Neural progenitor cell (in vitro differentiated cells): ENCODE results near the gene PDE6D. TPM values are rescaled to one million over a fixed set of nuclear protein-coding genes. Genes with fewer than 3 reads are reported as not detected.

ENCODE experiments used
- DNase-seq: peaks from one replicate; pipeline ENCODE4 v3.0.0-alpha.2; 2016; ENCODE audit warnings: low spot score
- H2AFZ ChIP-seq: fragments of 200-600 bp; sonication (generic); replicated peaks from 2 replicates; pipeline ENCODE4 v1.6.1; 2016; ENCODE audit warnings: antibody characterized with exemption
- H3F3A ChIP-seq: fragments of 200-600 bp; sonication (generic); 2 replicates; pipeline ENCODE4 v1.6.1; 2016; ENCODE audit warnings: antibody characterized with exemption, low read depth
- H3K27ac ChIP-seq: fragments of 200-600 bp; sonication (generic); 2 replicates; pipeline ENCODE4 v1.5.1; 2016; ENCODE audit warnings: mild to moderate bottlenecking
- H3K27me3 ChIP-seq: fragments of 200-600 bp; sonication (generic); 2 replicates; pipeline ENCODE4 v1.6.1; 2016; ENCODE audit warnings: mild to moderate bottlenecking, moderate library complexity
- H3K36me3 ChIP-seq: fragments of 200-600 bp; sonication (generic); 2 replicates; pipeline ENCODE4 v1.5.1; 2016
- H3K4me1 ChIP-seq: fragments of 200-600 bp; sonication (generic); 2 replicates; pipeline ENCODE4 v1.6.1; 2016; ENCODE audit warnings: mixed run types
- H3K4me2 ChIP-seq: fragments of 200-600 bp; sonication (generic); 2 replicates; pipeline ENCODE4 v1.6.1; 2016
- H3K4me3 ChIP-seq: fragments of 200-600 bp; sonication (generic); 2 replicates; pipeline ENCODE4 v1.5.1; 2016
- H3K79me2 ChIP-seq: fragments of 200-600 bp; sonication (generic); 2 replicates; pipeline ENCODE4 v1.6.1; 2016; ENCODE audit warnings: low read depth
- H3K9ac ChIP-seq: fragments of 200-600 bp; sonication (generic); 2 replicates; pipeline ENCODE4 v1.6.1; 2016
- H3K9me3 ChIP-seq: fragments of 200-600 bp; sonication (generic); 2 replicates; pipeline ENCODE4 v1.5.1; 2016; ENCODE audit warnings: low read depth
- H4K20me1 ChIP-seq: fragments of 200-600 bp; sonication (generic); 2 replicates; pipeline ENCODE4 v1.6.1; 2016; ENCODE audit warnings: low read depth
- H3K27ac Mint-ChIP-seq: 3 replicates; pipeline ENCODE4 v1.8.0; 2021; ENCODE audit warnings: mixed read lengths
- H3K27me3 Mint-ChIP-seq: 2 replicates; pipeline ENCODE4 v1.8.0; 2022; ENCODE audit warnings: low read depth, mild to moderate bottlenecking, inconsistent platforms, moderate library complexity, mixed read lengths; ENCODE audit not compliant: insufficient read depth
- H3K36me3 Mint-ChIP-seq: 3 replicates; pipeline ENCODE4 v1.8.0; 2021; ENCODE audit warnings: mixed read lengths
- H3K4me1 Mint-ChIP-seq: 3 replicates; pipeline ENCODE4 v1.8.0; 2021; ENCODE audit warnings: mixed read lengths
- H3K4me3 Mint-ChIP-seq: 3 replicates; pipeline ENCODE4 v1.8.0; 2021; ENCODE audit warnings: mild to moderate bottlenecking, moderate library complexity, mixed read lengths
- H3K9me3 Mint-ChIP-seq: 3 replicates; pipeline ENCODE4 v1.8.0; 2020; ENCODE audit warnings: mixed read lengths
- CTCF ChIP-seq: fragments of 200-600 bp; sonication (generic); IDR thresholded peaks from 2 replicates; pipeline ENCODE4 v1.5.1; 2017; ENCODE audit warnings: antibody characterized with exemption, mild to moderate bottlenecking
- EZH2 ChIP-seq: fragments of 200-600 bp; sonication (generic); IDR thresholded peaks from 2 replicates; pipeline ENCODE4 v1.6.1; 2017; ENCODE audit warnings: antibody characterized with exemption, mild to moderate bottlenecking, moderate library complexity
- EZH2phosphoT487 ChIP-seq: fragments of 200-600 bp; sonication (generic); IDR thresholded peaks from 2 replicates; pipeline ENCODE4 v1.6.1; 2017; ENCODE audit warnings: antibody characterized with exemption
- total RNA-seq: library from RNA; depleted of rRNA; stranded (reverse); fragments of >200 nt; gene quantifications from 2 replicates; pipeline ENCODE4 v1.2.3, GENCODE V29; 2015; ENCODE audit warnings: low replicate concordance

Gene PDE6D
- total RNA-seq, 1 donor from 2014 or later = 52.6 TPM

- Histone ChIP-seq H3K36me3 (no peaks in the 10 kb centered on the region), H3K4me1 (peaks cover 25% of the 10 kb centered on the region), H3K27me3 (no peaks in the 10 kb centered on the region), H3F3A (peaks cover 43% of the 10 kb centered on the region), H3K9me3 (no peaks in the 10 kb centered on the region), H3K79me2 (peaks cover 29% of the 10 kb centered on the region), H3K4me3 (no peak overlapping the region), H4K20me1 (peaks cover 40% of the 10 kb centered on the region), H2AFZ (no peak overlapping the region), H3K4me2 (no peak overlapping the region), H3K27ac (no peak overlapping the region), H3K9ac (no peak overlapping the region)
- peaks cover 58% of the 10 kb centered on the region for H3K4me1 Mint-ChIP-seq
- no peak overlapping the region for H3K4me3 Mint-ChIP-seq
- H3K27me3 Mint-ChIP-seq = peaks cover 22% of the 10 kb centered on the region
- no peak for TF ChIP-seq EZH2
- no peak for TF ChIP-seq EZH2phosphoT487
- no peak for TF ChIP-seq CTCF
- no peak for DNase-seq
- peaks cover 18% of the 10 kb centered on the region for H3K36me3 Mint-ChIP-seq
- no peaks in the 10 kb centered on the region for H3K9me3 Mint-ChIP-seq
- H3K27ac Mint-ChIP-seq = no peak overlapping the region
Measured at GRCh38 chr2:231715988-231716616, 65.0 kb downstream of the PDE6D start.

GRCh38 chr2:231715499-231715837 is 65.6 kb downstream of the PDE6D start:
- peaks cover 36% of the 10 kb centered on the region for H3K79me2 ChIP-seq
- no peak overlapping the region for H2AFZ ChIP-seq
- H3K4me2 ChIP-seq = no peak overlapping the region
- H3K4me1 Mint-ChIP-seq = peaks cover 59% of the 10 kb centered on the region
- no peaks in the 10 kb centered on the region for H3K9me3 Mint-ChIP-seq
- H3K36me3 ChIP-seq = no peaks in the 10 kb centered on the region
- H3K27ac Mint-ChIP-seq = no peak overlapping the region
- H3K4me3 ChIP-seq = no peak overlapping the region
- peaks cover 25% of the 10 kb centered on the region for H3K4me1 ChIP-seq
- H3K9ac ChIP-seq = no peak overlapping the region
- H3F3A ChIP-seq = peaks cover 49% of the 10 kb centered on the region
- H3K36me3 Mint-ChIP-seq = peaks cover 19% of the 10 kb centered on the region
- no peak overlapping the region for H3K27ac ChIP-seq
- DNase-seq = no peak
- H3K9me3 ChIP-seq = no peaks in the 10 kb centered on the region
- no peak for TF ChIP-seq EZH2
- H3K27me3 Mint-ChIP-seq = peaks cover 25% of the 10 kb centered on the region
- no peaks in the 10 kb centered on the region for H3K27me3 ChIP-seq
- peaks cover 47% of the 10 kb centered on the region for H4K20me1 ChIP-seq
- H3K4me3 Mint-ChIP-seq = no peak overlapping the region

GRCh38 chr2:231714639-231715498 is 66.2 kb downstream of the PDE6D start:
- DNase-seq = peak; percentile 93
- Histone ChIP-seq H3K9ac (no peak overlapping the region), H3K27ac (peak overlapping the region; percentile 67), H3K4me2 (no peak overlapping the region), H3K79me2 (peaks cover 42% of the 10 kb centered on the region), H2AFZ (no peak overlapping the region), H3K4me3 (no peak overlapping the region), H4K20me1 (peaks cover 51% of the 10 kb centered on the region), H3K4me1 (peaks cover 25% of the 10 kb centered on the region), H3F3A (peaks cover 53% of the 10 kb centered on the region), H3K27me3 (no peaks in the 10 kb centered on the region), H3K36me3 (no peaks in the 10 kb centered on the region), H3K9me3 (no peaks in the 10 kb centered on the region)
- peaks cover 19% of the 10 kb centered on the region for H3K36me3 Mint-ChIP-seq
- peak overlapping the region; percentile 50 for H3K4me3 Mint-ChIP-seq
- peak overlapping the region; percentile 57 for H3K27ac Mint-ChIP-seq
- peaks cover 25% of the 10 kb centered on the region for H3K27me3 Mint-ChIP-seq
- H3K4me1 Mint-ChIP-seq = peaks cover 59% of the 10 kb centered on the region
- H3K9me3 Mint-ChIP-seq = no peaks in the 10 kb centered on the region
- TF ChIP-seq CTCF (peak; percentile 96), EZH2 (no peak), EZH2phosphoT487 (no peak)
